SK-N-SH treated with all-trans-retinoic acid at 6 μM for 48 hours (cell line): Measurements from ENCODE around the gene SETMAR.

Experiments
- ISL1 ChIP-seq: fragments of 250-450 bp; sonication (Bioruptor Pico); IDR thresholded peaks from 2 replicates; pipeline ENCODE4 v2.1.2; 2022; ENCODE audit warnings: mild to moderate bottlenecking, moderate library complexity
- PATZ1 ChIP-seq: fragments of 250-450 bp; sonication (Bioruptor Pico); IDR thresholded peaks from 2 replicates; pipeline ENCODE4 v1.8.0; 2020; ENCODE audit warnings: mild to moderate bottlenecking, moderate library complexity, borderline replicate concordance

- 0 out of 2 replicates have a peak, but pooled peaks have one; percentile 21 for TF ChIP-seq PATZ1 (CRISPR knock-in tag)
- TF ChIP-seq ISL1 (CRISPR knock-in tag), result peak; percentile 50; the same call in 1 of the 2 replicates
These were observed 40.1 kb downstream of the SETMAR start for GRCh38 chr3:4343258-4343657.
